HepG2 (cell line): ENCODE data around the gene SH3PXD2A. TPM values are rescaled to one million over a fixed set of nuclear protein-coding genes. Genes with fewer than 3 reads are reported as not detected.

Experiments used
- ZNF232 ChIP-seq: sonication (generic); formaldehyde crosslinking; IDR thresholded peaks from 2 replicates; pipeline ENCODE4 v1.4.0; 2020; ENCODE audit warnings: missing genetic modification reagents, borderline replicate concordance
- ZNF850 ChIP-seq: sonication (generic); formaldehyde crosslinking; conservative IDR thresholded peaks from 2 replicates; pipeline ENCODE4 v1.9.0; 2021; ENCODE audit warnings: mild to moderate bottlenecking, missing genetic modification reagents
- polyA plus RNA-seq, 8 experiments: library from polyadenylated mRNA; depleted of rRNA in 3 of 8; stranded (reverse) in 7 of 8; unstranded in 1 of 8; fragments of >200 nt; fragmentation: Illumina TruSeq in 4 of 8; extraction: Trizol in 4 of 8; gene quantifications; 2 replicates each; pipeline versions ENCODE4 v1.2.1 to v1.2.3, GENCODE V29; 2011 to 2016; ENCODE audit warnings: low read depth in 4 of 8, missing spikeins in 1 of 8, mixed read lengths in 1 of 8; ENCODE audit not compliant: insufficient read depth in 1 of 8
- total RNA-seq, 5 experiments: library from RNA; depleted of rRNA; stranded (reverse); fragments of >200 nt; fragmentation: Illumina TruSeq; extraction: Trizol; gene quantifications; 2 replicates each; pipeline ENCODE4 v1.2.3, GENCODE V29; 2016; ENCODE audit warnings: low read depth in 1 of 5
- TF ChIP-seq, protein P1 (sequence below): sonication (generic); formaldehyde crosslinking; IDR thresholded peaks from 2 replicates; pipeline ENCODE4 v1.4.0; 2020; ENCODE audit warnings: missing genetic modification reagents, low read depth, mild to moderate bottlenecking, borderline replicate concordance
- TF ChIP-seq, protein P2 (sequence below): sonication (generic); formaldehyde crosslinking; IDR thresholded peaks from 2 replicates; pipeline ENCODE4 v1.5.0; 2020; ENCODE audit warnings: missing genetic modification reagents
- TF ChIP-seq, protein P3 (sequence below): sonication (generic); formaldehyde crosslinking; IDR thresholded peaks from 2 replicates; pipeline ENCODE4 v1.4.0; 2020; ENCODE audit warnings: mild to moderate bottlenecking, missing genetic modification reagents, borderline replicate concordance
- TF ChIP-seq, protein P4 (sequence below): sonication (generic); formaldehyde crosslinking; IDR thresholded peaks from 2 replicates; pipeline ENCODE4 v1.8.0; 2022; ENCODE audit warnings: low read depth, missing genetic modification reagents

SH3PXD2A gene
- total and polyA plus RNA-seq, 2 of the 13 experiments (the other 11 are each of a cell fraction or from before 2014, with no cell fraction given): 11.1 to 11.3 TPM

DNA sequence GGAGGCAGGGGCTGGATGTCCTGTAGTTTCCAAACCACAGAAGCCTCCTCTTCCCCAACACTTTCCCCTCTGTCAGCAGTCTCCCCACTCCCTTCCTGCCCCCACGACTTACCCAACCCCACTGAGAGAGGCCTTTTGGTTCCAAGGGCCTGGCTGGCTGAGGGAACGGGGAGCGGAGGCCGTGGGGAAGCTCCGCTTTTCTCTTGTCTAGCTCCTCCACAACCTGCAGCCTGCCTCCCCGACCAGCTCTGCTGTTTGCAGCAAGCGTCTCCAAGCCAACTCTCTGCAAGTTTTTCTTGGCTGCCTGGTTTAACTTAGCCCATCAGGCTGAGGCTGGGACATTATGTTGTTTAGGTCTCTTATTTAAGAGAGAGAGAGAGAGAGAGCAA, 235.0 kb downstream of the SH3PXD2A start (continued):
- TF ChIP-seq, protein P1, sequence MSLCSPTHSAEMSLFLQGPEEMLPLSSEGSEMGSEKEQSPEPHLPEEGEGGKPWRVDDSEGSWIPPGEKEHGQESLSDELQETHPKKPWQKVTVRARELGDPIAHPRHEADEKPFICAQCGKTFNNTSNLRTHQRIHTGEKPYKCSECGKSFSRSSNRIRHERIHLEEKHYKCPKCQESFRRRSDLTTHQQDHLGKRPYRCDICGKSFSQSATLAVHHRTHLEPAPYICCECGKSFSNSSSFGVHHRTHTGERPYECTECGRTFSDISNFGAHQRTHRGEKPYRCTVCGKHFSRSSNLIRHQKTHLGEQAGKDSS (CRISPR knock-in tag): no peak
- TF ChIP-seq, protein P2, sequence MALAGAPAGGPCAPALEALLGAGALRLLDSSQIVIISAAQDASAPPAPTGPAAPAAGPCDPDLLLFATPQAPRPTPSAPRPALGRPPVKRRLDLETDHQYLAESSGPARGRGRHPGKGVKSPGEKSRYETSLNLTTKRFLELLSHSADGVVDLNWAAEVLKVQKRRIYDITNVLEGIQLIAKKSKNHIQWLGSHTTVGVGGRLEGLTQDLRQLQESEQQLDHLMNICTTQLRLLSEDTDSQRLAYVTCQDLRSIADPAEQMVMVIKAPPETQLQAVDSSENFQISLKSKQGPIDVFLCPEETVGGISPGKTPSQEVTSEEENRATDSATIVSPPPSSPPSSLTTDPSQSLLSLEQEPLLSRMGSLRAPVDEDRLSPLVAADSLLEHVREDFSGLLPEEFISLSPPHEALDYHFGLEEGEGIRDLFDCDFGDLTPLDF (CRISPR knock-in tag): no peak
- no peak for TF ChIP-seq ZNF850 (CRISPR knock-in tag)
- TF ChIP-seq, protein P3, sequence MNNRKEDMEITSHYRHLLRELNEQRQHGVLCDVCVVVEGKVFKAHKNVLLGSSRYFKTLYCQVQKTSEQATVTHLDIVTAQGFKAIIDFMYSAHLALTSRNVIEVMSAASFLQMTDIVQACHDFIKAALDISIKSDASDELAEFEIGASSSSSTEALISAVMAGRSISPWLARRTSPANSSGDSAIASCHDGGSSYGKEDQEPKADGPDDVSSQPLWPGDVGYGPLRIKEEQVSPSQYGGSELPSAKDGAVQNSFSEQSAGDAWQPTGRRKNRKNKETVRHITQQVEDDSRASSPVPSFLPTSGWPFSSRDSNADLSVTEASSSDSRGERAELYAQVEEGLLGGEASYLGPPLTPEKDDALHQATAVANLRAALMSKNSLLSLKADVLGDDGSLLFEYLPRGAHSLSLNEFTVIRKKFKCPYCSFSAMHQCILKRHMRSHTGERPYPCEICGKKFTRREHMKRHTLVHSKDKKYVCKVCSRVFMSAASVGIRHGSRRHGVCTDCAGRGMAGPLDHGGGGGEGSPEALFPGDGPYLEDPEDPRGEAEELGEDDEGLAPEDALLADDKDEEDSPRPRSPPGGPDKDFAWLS (CRISPR knock-in tag): no peak
- no peak for TF ChIP-seq ZNF232
- TF ChIP-seq, protein P4, sequence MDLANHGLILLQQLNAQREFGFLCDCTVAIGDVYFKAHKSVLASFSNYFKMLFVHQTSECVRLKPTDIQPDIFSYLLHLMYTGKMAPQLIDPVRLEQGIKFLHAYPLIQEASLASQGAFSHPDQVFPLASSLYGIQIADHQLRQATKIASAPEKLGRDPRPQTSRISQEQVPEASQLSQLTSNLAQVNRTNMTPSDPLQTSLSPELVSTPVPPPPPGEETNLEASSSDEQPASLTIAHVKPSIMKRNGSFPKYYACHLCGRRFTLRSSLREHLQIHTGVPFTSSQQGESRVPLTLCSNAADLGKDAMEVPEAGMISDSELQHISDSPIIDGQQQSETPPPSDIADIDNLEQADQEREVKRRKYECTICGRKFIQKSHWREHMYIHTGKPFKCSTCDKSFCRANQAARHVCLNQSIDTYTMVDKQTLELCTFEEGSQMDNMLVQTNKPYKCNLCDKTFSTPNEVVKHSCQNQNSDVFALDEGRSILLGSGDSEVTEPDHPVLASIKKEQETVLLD (CRISPR knock-in tag): no peak
